ENCODE results near the gene PELI1.

DNA sequence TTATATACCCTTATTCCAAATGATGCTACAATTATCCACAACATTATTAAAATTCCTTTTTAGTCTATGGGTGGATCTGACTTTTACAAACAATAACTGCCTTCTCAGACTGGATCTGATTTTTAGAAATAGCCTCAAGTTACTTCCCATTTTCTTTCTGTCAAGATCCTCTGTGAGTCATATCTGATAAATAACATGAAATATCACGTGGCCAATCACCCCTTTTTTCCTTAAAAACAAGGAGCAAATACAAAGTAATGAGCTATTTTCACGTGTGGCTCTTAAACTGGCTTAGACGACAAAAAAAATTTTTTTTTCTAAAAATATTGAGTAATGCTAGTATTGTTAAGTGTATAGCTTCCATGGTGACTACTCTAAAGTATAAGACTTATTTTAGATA is 6.7 kb downstream of the PELI1 start:
- TF ChIP-seq POLR2AphosphoS5 (IDR thresholded peaks at IDR 0.05), result no peak
- TF ChIP-seq, protein P1, sequence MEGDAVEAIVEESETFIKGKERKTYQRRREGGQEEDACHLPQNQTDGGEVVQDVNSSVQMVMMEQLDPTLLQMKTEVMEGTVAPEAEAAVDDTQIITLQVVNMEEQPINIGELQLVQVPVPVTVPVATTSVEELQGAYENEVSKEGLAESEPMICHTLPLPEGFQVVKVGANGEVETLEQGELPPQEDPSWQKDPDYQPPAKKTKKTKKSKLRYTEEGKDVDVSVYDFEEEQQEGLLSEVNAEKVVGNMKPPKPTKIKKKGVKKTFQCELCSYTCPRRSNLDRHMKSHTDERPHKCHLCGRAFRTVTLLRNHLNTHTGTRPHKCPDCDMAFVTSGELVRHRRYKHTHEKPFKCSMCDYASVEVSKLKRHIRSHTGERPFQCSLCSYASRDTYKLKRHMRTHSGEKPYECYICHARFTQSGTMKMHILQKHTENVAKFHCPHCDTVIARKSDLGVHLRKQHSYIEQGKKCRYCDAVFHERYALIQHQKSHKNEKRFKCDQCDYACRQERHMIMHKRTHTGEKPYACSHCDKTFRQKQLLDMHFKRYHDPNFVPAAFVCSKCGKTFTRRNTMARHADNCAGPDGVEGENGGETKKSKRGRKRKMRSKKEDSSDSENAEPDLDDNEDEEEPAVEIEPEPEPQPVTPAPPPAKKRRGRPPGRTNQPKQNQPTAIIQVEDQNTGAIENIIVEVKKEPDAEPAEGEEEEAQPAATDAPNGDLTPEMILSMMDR (IDR thresholded peaks at IDR 0.05), result no peak

Measured in upper lobe of left lung (tissue), 4 donors.